ENCODE results near the gene CGNL1.

GRCh38 chr15:57509126-57509525 lies 132.8 kb downstream of the CGNL1 start:
- no peak for TF ChIP-seq CTCF (IDR thresholded peaks at IDR 0.05)
- no peak for TF ChIP-seq POLR2A (IDR thresholded peaks at IDR 0.05)
